Activated CD8-positive, alpha-beta T cell treated with anti-CD3 and anti-CD28 coated beads for 36 hours (primary cell): ENCODE measurements around the gene RASEF. TPM values are rescaled to one million over a fixed set of nuclear protein-coding genes. Genes with fewer than 3 reads are reported as not detected.
A peak's percentile ranks its signal among the peaks of the same experiment; 100 is the strongest.

Experiments used
- ATAC-seq: fragments of 200-7000 bp; cut with Tn5 transposase; one replicate; pipeline ENCODE4 v1.10.0; 2021; ENCODE audit warnings: mild to moderate bottlenecking, moderate library complexity
- CTCF ChIA-PET: fragments of 350-600 bp; sonication (Branson Sonifier 250); formaldehyde crosslinking; loops from one replicate; lab custom pipeline; 2021; ENCODE audit warnings: antibody characterized with exemption; lab: Charles Lee
- POLR2A ChIA-PET: fragments of 350-600 bp; sonication (Branson Sonifier 250); formaldehyde crosslinking; loops from one replicate; lab custom pipeline; 2021; ENCODE audit warnings: antibody characterized with exemption; lab: Charles Lee
- DNase-seq: peaks from one replicate; pipeline ENCODE4 v3.0.0-alpha.2; 2020
- H3K27ac Mint-ChIP-seq: one replicate; pipeline ENCODE4 v1.8.0; 2021; ENCODE audit warnings: mild to moderate bottlenecking, mixed read lengths
- H3K27me3 Mint-ChIP-seq: one replicate; pipeline ENCODE4 v1.8.0; 2021; ENCODE audit warnings: mixed read lengths
- H3K36me3 Mint-ChIP-seq: one replicate; pipeline ENCODE4 v1.8.0; 2021; ENCODE audit warnings: low read depth, mixed read lengths
- H3K4me1 Mint-ChIP-seq: one replicate; pipeline ENCODE4 v1.8.0; 2021; ENCODE audit warnings: low read depth, mixed read lengths
- H3K4me3 Mint-ChIP-seq: one replicate; pipeline ENCODE4 v1.8.0; 2021; ENCODE audit warnings: mild to moderate bottlenecking, moderate library complexity, mixed read lengths
- H3K9me3 Mint-ChIP-seq: one replicate; pipeline ENCODE4 v1.8.0; 2021; ENCODE audit warnings: mixed read lengths
- CTCF ChIP-seq: fragments of 200-600 bp; IDR thresholded peaks from one replicate; pipeline ENCODE4 v1.8.0; 2022; ENCODE audit warnings: antibody characterized with exemption, mild to moderate bottlenecking
- intact Hi-C: fragments of 100-400 bp; cut with micrococcal nuclease; formaldehyde crosslinking; loops from one replicate; pipeline ENCODE4 v1.10.0; 2022
- total RNA-seq, 2 experiments: library from RNA; stranded (reverse); gene quantifications; one replicate each; pipeline ENCODE4 v1.2.3, GENCODE V29; 2021

The RASEF gene
- total RNA-seq, 2 experiments from 2014 or later = not detected

GRCh38 chr9:82968816-82969215, 94.1 kb downstream of the RASEF start:
- DNase-seq (no peak), ATAC-seq (no peak)
- Mint-ChIP-seq H3K27ac (no peak overlapping the region), H3K36me3 (no peaks in the 10 kb centered on the region), H3K4me3 (no peak overlapping the region), H3K9me3 (peaks cover 2% of the 10 kb centered on the region), H3K4me1 (no peaks in the 10 kb centered on the region), H3K27me3 (no peaks in the 10 kb centered on the region)
- no peak for TF ChIP-seq CTCF
- POLR2A ChIA-PET = no interaction called here
- CTCF ChIA-PET = no interaction called here
- intact Hi-C loops = no loop called here

- ChIA-PET CTCF (interaction anchor here (0.7 kb wide), 1 partner anchor 262 kb away, joined by 3 read pairs; no protein-coding TSS in a partner anchor), POLR2A (no interaction called here)
- no peaks in the 10 kb centered on the region for H3K36me3 Mint-ChIP-seq
- H3K27me3 Mint-ChIP-seq = no peaks in the 10 kb centered on the region
- no peak for TF ChIP-seq CTCF
- DNase-seq = no peak
- H3K27ac Mint-ChIP-seq = no peak overlapping the region
- ATAC-seq = no peak
- intact Hi-C loops = no loop called here
- no peak overlapping the region for H3K4me3 Mint-ChIP-seq
- no peaks in the 10 kb centered on the region for H3K4me1 Mint-ChIP-seq
- peaks cover 2% of the 10 kb centered on the region for H3K9me3 Mint-ChIP-seq
Measured at GRCh38 chr9:82968388-82968787, 94.6 kb downstream of the RASEF start.

GRCh38 chr9:82961504-82962125, 101.3 kb downstream of the RASEF start:
- CTCF ChIA-PET = interaction anchor here (0.7 to 1.2 kb wide), 3 partner anchors 9 to 11 kb away, joined by 3 to 8 read pairs (median 4); no protein-coding TSS in a partner anchor

GRCh38 chr9:82957529-82958379, 105.2 kb downstream of the RASEF start:
- ChIA-PET POLR2A (no interaction called here), CTCF (no interaction called here)
- ATAC-seq = no peak
- H3K27ac Mint-ChIP-seq = no peak overlapping the region
- DNase-seq = no peak
- no peaks in the 10 kb centered on the region for H3K4me1 Mint-ChIP-seq
- H3K4me3 Mint-ChIP-seq = no peak overlapping the region
- H3K9me3 Mint-ChIP-seq = no peaks in the 10 kb centered on the region
- intact Hi-C loops = no loop called here
- no peaks in the 10 kb centered on the region for H3K36me3 Mint-ChIP-seq
- no peaks in the 10 kb centered on the region for H3K27me3 Mint-ChIP-seq
- no peak for TF ChIP-seq CTCF

More at GRCh38 chr9:82961504-82962125, 101.3 kb downstream of the RASEF start:
- POLR2A ChIA-PET = no interaction called here
- ATAC-seq (peak; percentile 71), DNase-seq (peak; percentile 76)
- H3K36me3 Mint-ChIP-seq = no peaks in the 10 kb centered on the region
- H3K27ac Mint-ChIP-seq = no peak overlapping the region
- no peak overlapping the region for H3K4me3 Mint-ChIP-seq
- intact Hi-C loops = no loop called here
- H3K4me1 Mint-ChIP-seq = no peaks in the 10 kb centered on the region
- TF ChIP-seq CTCF = peak; percentile 74
- no peaks in the 10 kb centered on the region for H3K9me3 Mint-ChIP-seq
- no peaks in the 10 kb centered on the region for H3K27me3 Mint-ChIP-seq

- intact Hi-C loops = no loop called here
- no peaks in the 10 kb centered on the region for H3K4me1 Mint-ChIP-seq
- no peaks in the 10 kb centered on the region for H3K27me3 Mint-ChIP-seq
- H3K36me3 Mint-ChIP-seq = no peaks in the 10 kb centered on the region
- no peak for DNase-seq
- CTCF ChIA-PET = no interaction called here
- no peak for TF ChIP-seq CTCF
- H3K9me3 Mint-ChIP-seq = no peaks in the 10 kb centered on the region
- no peak overlapping the region for H3K27ac Mint-ChIP-seq
- POLR2A ChIA-PET = no interaction called here
- H3K4me3 Mint-ChIP-seq = no peak overlapping the region
- ATAC-seq = no peak
Measured at GRCh38 chr9:82949203-82949602, 113.7 kb downstream of the RASEF start.
